HCT116 (cell line): ENCODE data around the gene FBXO40. TPM values are rescaled to one million over a fixed set of nuclear protein-coding genes. Genes with fewer than 3 reads are reported as not detected.
A peak's percentile ranks its signal among the peaks of the same experiment; 100 is the strongest.

Experiments
- ATAC-seq: fragments of 200-7000 bp; cut with Tn5 transposase; 2 replicates; pipeline ENCODE4 v1.9.1; 2020; ENCODE audit warnings: mild to moderate bottlenecking, moderate library complexity
- BruUV-seq: library from RNA; stranded (reverse); fragments of 400-500 nt; replicated peaks from 2 replicates; lab custom pipeline; 2021; lab: Mats Ljungman, UMichigan
- CTCF ChIA-PET: fragments of 300-600 bp; sonication (Branson Sonifier 250); formaldehyde crosslinking; loops from one replicate; lab custom pipeline; 2021; ENCODE audit warnings: antibody characterized with exemption; lab: Charles Lee
- POLR2A ChIA-PET: fragments of 300-600, 350-600 bp; sonication (Branson Sonifier 250); formaldehyde crosslinking; loops from one replicate; lab custom pipeline; 2021; ENCODE audit warnings: antibody characterized with exemption; lab: Charles Lee
- RAD21 ChIA-PET, 2 experiments: fragments of 300-600 bp; sonication (Branson Sonifier 250); formaldehyde crosslinking; loops; one replicate each; lab custom pipeline; 2023; ENCODE audit warnings: low total read pairs in 2 of 2; ENCODE audit not compliant: uncharacterized antibody in 2 of 2, unreplicated experiment in 2 of 2, low non-redundant PET in 1 of 2; lab: Charles Lee
- DNase-seq: peaks from one replicate; pipeline ENCODE4 v3.0.0-alpha.2; 2010; ENCODE audit warnings: low read depth, low spot score
- H2AFZ ChIP-seq: fragments of 200-600 bp; shearing (Covaris generic), sonication (generic); 2 replicates; pipeline ENCODE4 v1.6.1; 2017; ENCODE audit warnings: low read depth, mixed run types, mixed read lengths, antibody characterized with exemption, low read length; ENCODE audit not compliant: poor library complexity, severe bottlenecking
- H3K27ac ChIP-seq: 2 replicates; pipeline ENCODE4 v1.5.1; 2012; ENCODE audit warnings: low read depth, low read length
- H3K27me3 ChIP-seq: fragments of 200-600 bp; sonication (generic); 2 replicates; pipeline ENCODE4 v1.6.1; 2016; ENCODE audit warnings: mixed run types, low read length, mixed read lengths; ENCODE audit not compliant: insufficient read depth
- H3K36me3 ChIP-seq, 2 experiments: fragments of 200-500 bp in 1 of 2; fragments of 200-600 bp in 1 of 2; sonication (Bioruptor generic) in 1 of 2; sonication (generic) in 1 of 2; 2 replicates each; pipeline versions ENCODE4 v1.5.1 to v1.6.1; 2014 to 2016; ENCODE audit warnings: low read length in 2 of 2, inconsistent platforms in 1 of 2, mixed read lengths in 1 of 2, mixed run types in 1 of 2; ENCODE audit not compliant: insufficient read depth in 2 of 2, control insufficient read depth in 1 of 2
- H3K4me1 ChIP-seq, 2 experiments: fragments of 200-600 bp in 1 of 2; sonication (generic) in 1 of 2; 2 replicates each; pipeline versions ENCODE4 v1.5.1 to v1.6.1; 2012 to 2017; ENCODE audit warnings: low read length in 2 of 2, inconsistent platforms in 1 of 2, mild to moderate bottlenecking in 1 of 2, mixed read lengths in 1 of 2, mixed run types in 1 of 2, moderate library complexity in 1 of 2; ENCODE audit not compliant: insufficient read depth in 2 of 2, control insufficient read depth in 1 of 2
- H3K4me2 ChIP-seq: fragments of 200-600 bp; sonication (generic); 2 replicates; pipeline ENCODE4 v1.6.1; 2017; ENCODE audit warnings: mixed run types, low read length, mixed read lengths
- H3K4me3 ChIP-seq, 2 experiments: fragments of 200-600 bp in 1 of 2; sonication (generic) in 1 of 2; replicated peaks in 1 of 2; 2 replicates each; pipeline ENCODE4 v1.5.1; 2011 to 2016; ENCODE audit warnings: low read length in 2 of 2, control low read depth in 1 of 2, low read depth in 1 of 2, mild to moderate bottlenecking in 1 of 2, mixed read lengths in 1 of 2, mixed run types in 1 of 2
- H3K79me2 ChIP-seq: fragments of 200-600 bp; sonication (generic); 2 replicates; pipeline ENCODE4 v1.6.1; 2017; ENCODE audit warnings: mild to moderate bottlenecking, mixed run types, low read length, moderate library complexity, mixed read lengths; ENCODE audit not compliant: insufficient read depth
- H3K9ac ChIP-seq: fragments of 200-600 bp; sonication (generic); 2 replicates; pipeline ENCODE4 v1.6.1; 2016; ENCODE audit warnings: low read length, mixed read lengths
- H3K9me2 ChIP-seq: fragments of 200-600 bp; sonication (generic), shearing (Covaris generic); 2 replicates; pipeline ENCODE4 v1.6.1; 2017; ENCODE audit warnings: mixed run types, mild to moderate bottlenecking, moderate library complexity; ENCODE audit not compliant: insufficient read depth
- H3K9me3 ChIP-seq, 2 experiments: fragments of 200-500 bp in 1 of 2; fragments of 200-600 bp in 1 of 2; sonication (Bioruptor generic) in 1 of 2; sonication (generic) in 1 of 2; 2 replicates each; pipeline ENCODE4 v1.6.1; 2014 to 2017; ENCODE audit warnings: low read length in 2 of 2, mixed read lengths in 2 of 2, inconsistent platforms in 1 of 2, low read depth in 1 of 2, mild to moderate bottlenecking in 1 of 2, mixed run types in 1 of 2, moderate library complexity in 1 of 2; ENCODE audit not compliant: control insufficient read depth in 1 of 2, insufficient read depth in 1 of 2
- H4K20me1 ChIP-seq: fragments of 200-600 bp; sonication (generic), shearing (Covaris generic); 2 replicates; pipeline ENCODE4 v1.6.1; 2017; ENCODE audit warnings: mixed run types, mild to moderate bottlenecking, moderate library complexity; ENCODE audit not compliant: insufficient read depth
- ATF3 ChIP-seq: IDR thresholded peaks from 2 replicates; pipeline ENCODE4 v1.6.1; 2012
- ELF1 ChIP-seq: IDR thresholded peaks from 2 replicates; pipeline ENCODE4 v1.6.1; 2012; ENCODE audit warnings: low read depth, borderline replicate concordance
- POLR2A ChIP-seq: IDR thresholded peaks from 2 replicates; pipeline ENCODE4 v1.7.0; 2011; ENCODE audit warnings: borderline replicate concordance; ENCODE audit not compliant: insufficient read depth, insufficient read length; ENCODE audit errors: extremely low read depth
- SRF ChIP-seq: IDR thresholded peaks from 2 replicates; pipeline ENCODE4 v1.6.1; 2012; ENCODE audit warnings: low read depth
- ZNF274 ChIP-seq: fragments of 200-500 bp; sonication (Bioruptor generic); IDR thresholded peaks from 2 replicates; pipeline ENCODE4 v1.6.1; 2014; ENCODE audit warnings: mild to moderate bottlenecking, low read depth, low read length, inconsistent platforms
- intact Hi-C: fragments of 100-400 bp; cut with micrococcal nuclease; formaldehyde crosslinking; loops from 2 replicates; pipeline ENCODE4 v1.10.0; 2022
- total RNA-seq: library from RNA; stranded (reverse); gene quantifications from one replicate; pipeline ENCODE4 v1.2.1, GENCODE V29; 2021; ENCODE audit not compliant: unreplicated experiment
- TF ChIP-seq, protein P1 (sequence below), 3 experiments: fragments of 200-600 bp in 1 of 3; sonication (generic) in 1 of 3; IDR thresholded peaks in 2 of 3; conservative IDR thresholded peaks in 1 of 3; 2 replicates each; pipeline ENCODE4 v1.5.1; 2012 to 2017; ENCODE audit warnings: low read depth in 2 of 3, low read length in 2 of 3, antibody characterized with exemption in 1 of 3, borderline replicate concordance in 1 of 3, control low read depth in 1 of 3, mild to moderate bottlenecking in 1 of 3, mixed read lengths in 1 of 3, mixed run types in 1 of 3, moderate library complexity in 1 of 3; ENCODE audit not compliant: insufficient read depth in 1 of 3

FBXO40 gene
- total RNA-seq, 1 experiment from 2014 or later: not detected

DNA sequence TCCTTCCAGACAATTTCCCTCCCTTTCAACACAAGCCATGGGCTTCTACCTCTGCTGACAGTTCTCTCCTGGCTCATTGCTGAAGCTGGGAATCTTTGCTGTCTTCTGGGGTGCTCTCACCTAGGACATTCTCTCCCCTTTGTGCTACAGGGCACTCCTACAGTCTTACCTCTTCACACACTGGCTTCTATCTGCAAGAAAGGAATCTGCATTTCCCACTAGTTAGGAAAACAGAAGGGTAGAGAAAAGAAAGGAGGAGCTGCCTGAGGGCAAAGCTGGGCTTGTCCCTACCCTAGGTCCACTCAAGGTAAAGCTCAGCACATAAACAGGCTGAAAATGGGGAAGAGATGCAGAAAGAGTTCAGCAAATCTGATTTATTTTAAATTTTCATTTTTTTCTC is 31.0 kb upstream of the FBXO40 start:
- Histone ChIP-seq H4K20me1 (no peaks in the 10 kb centered on the region), H3K27ac (no peak overlapping the region), H3K9ac (no peak overlapping the region), H2AFZ (no peak overlapping the region), H3K79me2 (no peaks in the 10 kb centered on the region), H3K4me1 (peaks cover 4 to 9% of the 10 kb centered on the region in 2 experiments; a peak in 2 of 4 replicates), H3K4me3 (no peak overlapping the region), H3K36me3 (no peaks in the 10 kb centered on the region), H3K9me3 (no peaks in the 10 kb centered on the region), H3K27me3 (no peaks in the 10 kb centered on the region), H3K9me2 (no peaks in the 10 kb centered on the region), H3K4me2 (no peak overlapping the region)
- CTCF ChIA-PET: no interaction called here
- ATAC-seq (no peak), DNase-seq (no peak)
- TF ChIP-seq ZNF274: no peak
- RAD21 ChIA-PET: no interaction called here
- BruUV-seq: no TSS peak
- POLR2A ChIA-PET: no interaction called here
- intact Hi-C loops: no loop called here

DNA sequence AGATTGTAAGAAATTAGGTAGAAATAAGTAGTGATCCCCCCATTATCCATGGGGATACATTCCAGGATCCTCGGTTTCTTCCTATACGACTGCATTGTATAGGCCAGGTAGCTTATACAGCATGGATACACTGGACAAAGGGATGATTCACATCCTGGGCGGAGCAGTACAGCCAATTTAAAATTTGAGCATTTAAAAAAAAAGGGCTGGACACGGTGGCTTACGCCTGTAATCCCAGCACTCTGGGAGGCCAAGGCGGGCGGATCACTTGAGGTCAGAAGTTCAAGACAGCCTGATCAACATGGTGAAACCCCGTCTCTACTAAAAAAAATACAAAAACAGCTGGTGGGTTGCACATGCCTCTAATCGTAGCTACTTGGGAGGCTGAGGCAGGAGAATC is 26.4 kb upstream of the FBXO40 start:
- no peaks in the 10 kb centered on the region for H3K79me2 ChIP-seq
- H3K27ac ChIP-seq: no peak overlapping the region
- H3K27me3 ChIP-seq: no peaks in the 10 kb centered on the region
- ChIA-PET POLR2A (no interaction called here), RAD21 (no interaction called here), CTCF (no interaction called here)
- H2AFZ ChIP-seq: peak overlapping the region; percentile 35
- no peak overlapping the region for H3K9ac ChIP-seq
- H3K4me2 ChIP-seq: peak overlapping the region; percentile 28; the same call in 1 of the 2 replicates
- TF ChIP-seq POLR2A (no peak), ELF1 (no peak), SRF (no peak), ATF3 (no peak)
- TF ChIP-seq, protein P1, sequence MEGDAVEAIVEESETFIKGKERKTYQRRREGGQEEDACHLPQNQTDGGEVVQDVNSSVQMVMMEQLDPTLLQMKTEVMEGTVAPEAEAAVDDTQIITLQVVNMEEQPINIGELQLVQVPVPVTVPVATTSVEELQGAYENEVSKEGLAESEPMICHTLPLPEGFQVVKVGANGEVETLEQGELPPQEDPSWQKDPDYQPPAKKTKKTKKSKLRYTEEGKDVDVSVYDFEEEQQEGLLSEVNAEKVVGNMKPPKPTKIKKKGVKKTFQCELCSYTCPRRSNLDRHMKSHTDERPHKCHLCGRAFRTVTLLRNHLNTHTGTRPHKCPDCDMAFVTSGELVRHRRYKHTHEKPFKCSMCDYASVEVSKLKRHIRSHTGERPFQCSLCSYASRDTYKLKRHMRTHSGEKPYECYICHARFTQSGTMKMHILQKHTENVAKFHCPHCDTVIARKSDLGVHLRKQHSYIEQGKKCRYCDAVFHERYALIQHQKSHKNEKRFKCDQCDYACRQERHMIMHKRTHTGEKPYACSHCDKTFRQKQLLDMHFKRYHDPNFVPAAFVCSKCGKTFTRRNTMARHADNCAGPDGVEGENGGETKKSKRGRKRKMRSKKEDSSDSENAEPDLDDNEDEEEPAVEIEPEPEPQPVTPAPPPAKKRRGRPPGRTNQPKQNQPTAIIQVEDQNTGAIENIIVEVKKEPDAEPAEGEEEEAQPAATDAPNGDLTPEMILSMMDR (IDR thresholded peaks at IDR 0.05 in 2 of 3, conservative IDR thresholded peaks at IDR 0.05 in 1 of 3; ENCODE audit: borderline replicate concordance in 1 of 3, insufficient read depth in 1 of 3, low read depth in 2 of 3, low read length in 2 of 3): no peak
- peak; percentile 32; the same call in 1 of the 2 replicates for ATAC-seq
- no peak overlapping the region for H3K4me3 ChIP-seq
- H3K9me2 ChIP-seq: no peaks in the 10 kb centered on the region
- H3K36me3 ChIP-seq: no peaks in the 10 kb centered on the region
- no TSS peak for BruUV-seq
- peaks cover 4 to 9% of the 10 kb centered on the region in 2 experiments; a peak in 2 of 4 replicates for H3K4me1 ChIP-seq
- no peaks in the 10 kb centered on the region for H4K20me1 ChIP-seq
- DNase-seq: no peak
- intact Hi-C loops: no loop called here
- no peaks in the 10 kb centered on the region for H3K9me3 ChIP-seq
